ENCODE data around the gene CASZ1. TPM values are rescaled to one million over a fixed set of nuclear protein-coding genes. Genes with fewer than 3 reads are reported as not detected.

The CASZ1 gene
- total RNA-seq, 4 donors from 2014 or later: 5.2 to 38.5 (median 18.7) TPM

- H3K4me3 ChIP-seq (replicated peaks in 1 of 3): no peak overlapping the region
- TF ChIP-seq CTCF (IDR thresholded peaks at IDR 0.05): no peak
- TF ChIP-seq POLR2A (IDR thresholded peaks at IDR 0.05): no peak
- WGBS, 2 donors: 71 to 74% methylated on average over 14 to 15 of the region's 15 CpGs
- no peaks in the 10 kb centered on the region for H3K27me3 ChIP-seq
- no peaks in the 10 kb centered on the region for H3K9me3 ChIP-seq
- no peak overlapping the region for H3K27ac ChIP-seq
- intact Hi-C loops (cut with DNase I): no loop called here
- no peak for DNase-seq
- peaks cover 7 to 9% of the 10 kb centered on the region in 2 donors for H3K4me1 ChIP-seq
- no peaks in the 10 kb centered on the region for H3K36me3 ChIP-seq
Observed at GRCh38 chr1:10814976-10815857, 18.8 kb upstream of the CASZ1 start.

DNA sequence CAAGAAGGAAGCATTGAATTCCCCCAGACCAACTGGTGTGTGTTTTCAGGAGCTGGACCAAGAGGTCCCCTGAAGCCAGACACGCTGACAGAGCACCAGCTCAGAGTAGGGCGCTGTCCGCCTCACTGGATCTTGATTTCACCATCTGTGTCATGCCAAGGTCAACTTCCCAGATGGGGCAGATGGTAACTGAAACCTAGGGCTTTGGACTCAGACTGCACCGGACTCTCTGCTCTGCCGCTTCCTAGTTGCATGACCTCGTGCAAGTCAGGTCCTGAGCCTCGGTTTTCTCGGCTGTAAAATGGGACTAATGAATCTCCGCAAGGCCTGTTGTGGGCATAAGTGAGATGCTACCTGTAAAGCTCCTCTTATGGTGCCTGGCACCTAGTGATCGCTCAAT is 17.9 kb upstream of the CASZ1 start:
- TF ChIP-seq CTCF (IDR thresholded peaks at IDR 0.05) (no peak), POLR2A (IDR thresholded peaks at IDR 0.05) (no peak)
- WGBS, 2 donors: 94% methylated on average over 10 of the region's 10 CpGs
- Histone ChIP-seq H3K36me3 (no peaks in the 10 kb centered on the region), H3K27me3 (no peaks in the 10 kb centered on the region), H3K9me3 (no peaks in the 10 kb centered on the region), H3K27ac (no peak overlapping the region), H3K4me3 (replicated peaks in 1 of 3) (no peak overlapping the region), H3K4me1 (peaks cover 7 to 9% of the 10 kb centered on the region in 2 donors)
- intact Hi-C loops (cut with DNase I): no loop called here
- DNase-seq: no peak

DNA sequence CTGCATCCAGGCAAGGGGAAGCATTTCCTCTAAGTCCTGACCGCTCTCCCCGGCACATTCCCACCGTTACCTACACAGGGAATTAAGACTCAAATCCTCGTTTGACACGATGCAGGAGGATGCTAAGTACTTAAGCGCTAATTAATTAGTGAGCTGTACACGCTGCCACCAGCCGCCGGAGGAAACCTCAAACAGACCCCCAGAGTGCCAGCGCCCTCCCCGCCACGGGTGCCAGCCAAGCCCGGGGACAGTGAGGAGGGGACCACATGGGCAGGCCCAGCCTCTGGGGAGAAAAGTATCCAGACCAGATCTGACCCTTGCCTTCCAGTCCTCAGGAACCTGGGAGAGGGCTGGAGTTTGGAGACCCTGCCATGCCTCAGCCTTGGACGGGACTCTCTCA is 17.4 kb upstream of the CASZ1 start:
- Histone ChIP-seq H3K36me3 (no peaks in the 10 kb centered on the region), H3K4me3 (replicated peaks in 1 of 3) (no peak overlapping the region), H3K9me3 (no peaks in the 10 kb centered on the region), H3K27me3 (no peaks in the 10 kb centered on the region), H3K4me1 (peaks cover 7 to 9% of the 10 kb centered on the region in 2 donors), H3K27ac (no peak overlapping the region)
- no peak for DNase-seq
- TF ChIP-seq POLR2A (IDR thresholded peaks at IDR 0.05) (no peak), CTCF (IDR thresholded peaks at IDR 0.05) (no peak)
- intact Hi-C loops (cut with DNase I): no loop called here
- 85 to 87% methylated on average over 11 to 13 of the region's 14 CpGs for WGBS, 2 donors

- TF ChIP-seq CTCF (IDR thresholded peaks at IDR 0.05) (no peak), POLR2A (IDR thresholded peaks at IDR 0.05) (no peak)
- no peak for DNase-seq
- H3K9me3 ChIP-seq: no peaks in the 10 kb centered on the region
- intact Hi-C loops (cut with DNase I): no loop called here
- no peak overlapping the region for H3K4me3 ChIP-seq (replicated peaks in 1 of 3)
- H3K4me1 ChIP-seq: peaks cover 7 to 9% of the 10 kb centered on the region in 2 donors
- H3K27ac ChIP-seq: no peak overlapping the region
- H3K27me3 ChIP-seq: no peaks in the 10 kb centered on the region
- no peaks in the 10 kb centered on the region for H3K36me3 ChIP-seq
- WGBS, 2 donors: 88 to 91% methylated on average over 9 to 11 of the region's 11 CpGs
Observed at GRCh38 chr1:10812387-10812915, 16.0 kb upstream of the CASZ1 start.

DNA sequence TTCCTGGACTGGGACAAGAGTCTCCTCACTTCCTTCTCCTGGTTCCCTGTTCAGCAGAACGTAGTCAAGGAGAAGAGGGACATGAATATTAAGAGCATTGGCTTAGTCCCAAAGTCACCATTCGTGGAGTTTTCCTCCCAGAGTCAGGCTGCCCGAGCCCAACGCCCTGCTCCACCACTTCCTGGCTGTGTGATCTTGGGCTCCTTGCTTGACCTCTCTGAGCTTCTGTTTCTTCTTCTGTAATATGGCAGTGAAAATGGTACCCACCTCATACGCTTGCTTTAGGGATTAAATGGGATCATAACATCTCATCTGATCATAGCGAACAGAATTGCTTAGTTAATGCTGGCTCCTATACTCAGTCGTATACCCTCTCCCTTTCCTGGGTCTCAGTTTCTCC is 12.0 kb upstream of the CASZ1 start:
- 59 to 68% methylated on average over 7 of the region's 7 CpGs for WGBS, 2 donors
- Histone ChIP-seq H3K9me3 (no peaks in the 10 kb centered on the region), H3K4me3 (replicated peaks in 1 of 3) (no peak overlapping the region), H3K27ac (no peak overlapping the region), H3K4me1 (no peaks in the 10 kb centered on the region), H3K36me3 (no peaks in the 10 kb centered on the region), H3K27me3 (no peaks in the 10 kb centered on the region)
- TF ChIP-seq POLR2A (IDR thresholded peaks at IDR 0.05) (no peak), CTCF (IDR thresholded peaks at IDR 0.05) (no peak)
- DNase-seq: no peak
- intact Hi-C loops (cut with DNase I): no loop called here

Measured in thyroid gland (tissue), 4 donors.